ENCODE results near the gene LCOR.

Gene LCOR

GRCh38 chr10:97042716-97043562 lies 210.8 kb downstream of the LCOR start:
- TF ChIP-seq CTCF (IDR thresholded peaks at IDR 0.05; ENCODE audit: low read depth, low read length, missing control alignments) = no peak
- in situ Hi-C loops (cut with HindIII; ENCODE audit: low sequenced_read_pairs) = no loop called here

DNA sequence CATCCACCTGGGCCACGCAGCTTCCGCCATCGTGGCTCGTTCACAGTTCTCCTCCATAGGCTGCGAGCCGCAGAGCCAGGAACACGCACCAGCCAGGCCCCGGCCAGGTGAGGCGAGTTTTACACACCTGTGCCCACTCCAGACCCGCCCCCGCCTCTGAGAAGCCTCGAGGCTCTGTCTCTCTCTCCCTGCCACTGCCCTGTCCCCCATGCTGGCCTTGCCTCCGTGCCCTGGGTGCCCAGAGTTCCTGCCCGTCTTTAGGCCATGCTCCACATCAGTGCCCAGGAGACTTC lies 211.4 kb downstream of the LCOR start:
- H3K4me3 ChIP-seq (ENCODE audit: low read depth, low read length) = no peak overlapping the region
- DNase-seq (ENCODE audit: low read depth) = no peak
- in situ Hi-C loops (cut with HindIII; ENCODE audit: low sequenced_read_pairs) = no loop called here
- no peak for TF ChIP-seq CTCF (IDR thresholded peaks at IDR 0.05; ENCODE audit: low read depth, low read length, missing control alignments)

More at GRCh38 chr10:97042716-97043562, 210.8 kb downstream of the LCOR start:
- no peak for DNase-seq (ENCODE audit: low read depth)
- H3K4me3 ChIP-seq (ENCODE audit: low read depth, low read length) = no peak overlapping the region

Measured in astrocyte of the cerebellum (primary cell).